Pancreas (tissue), 10 donors: Measurements from ENCODE around the gene PLEKHG4. TPM values are rescaled to one million over a fixed set of nuclear protein-coding genes. Genes with fewer than 3 reads are reported as not detected.

ENCODE experiments used
- ATAC-seq, 4 donors: fragments of 200-7000 bp; cut with Tn5 transposase; one replicate each; pipeline versions ENCODE4 v1.8.0 to v1.9.1; 2020; ENCODE audit warnings: mild to moderate bottlenecking in 4 of 4, moderate library complexity in 4 of 4
- DNase-seq, 6 donors: peaks; one replicate each; pipeline ENCODE4 v3.0.0-alpha.2; 2020
- FAIRE-seq: peaks from 2 replicates; lab custom pipeline; 2012; peaks lifted over from hg19 to GRCh38; lab: Jason Lieb, UNC
- H3K27ac ChIP-seq, 4 donors: fragments of 200-600 bp; sonication (generic); 1 replicate in 3 of 4; 2 replicates in 1 of 4; pipeline versions ENCODE4 v1.5.0 to v1.8.0; 2020
- H3K27me3 ChIP-seq, 4 donors: fragments of 200-600 bp; one replicate each; pipeline ENCODE4 v1.8.0; 2021
- H3K36me3 ChIP-seq, 3 donors: fragments of 200-600 bp; sonication (generic) in 1 of 3; one replicate each; pipeline versions ENCODE4 v1.5.0 to v1.8.0; 2020 to 2021
- H3K4me1 ChIP-seq, 3 donors: fragments of 200-600 bp; one replicate each; pipeline ENCODE4 v1.8.0; 2021
- H3K4me3 ChIP-seq, 4 donors: fragments of 200-600 bp; sonication (generic) in 2 of 4; one replicate each; pipeline versions ENCODE4 v1.5.0 to v1.8.0; 2020 to 2021
- H3K9me3 ChIP-seq, 4 donors: fragments of 200-600 bp; one replicate each; pipeline ENCODE4 v1.8.0; 2021
- WGBS, 2 donors: extraction: QIAGEN DNeasy Blood & Tissue Kit; methylation state at CpG; one replicate each; pipeline ENCODE4 v1.1.7; 2013; 5-methylcytosine and 5-hydroxymethylcytosine counted together
- intact Hi-C, 3 donors: fragments of 100-400 bp; cut with DNase I; formaldehyde crosslinking; loops; one replicate each; pipeline versions ENCODE4 v1.11.1 to v1.14.2; 2022
- polyA plus RNA-seq, 2 donors: library from polyadenylated mRNA; stranded (reverse); fragments of 200-250 nt; gene quantifications; one replicate each; pipeline ENCODE4 v1.2.3, GENCODE V29; 2013
- total RNA-seq, 6 donors: library from RNA; stranded (reverse); fragmentation: NEBNext Ultra II Directional in 4 of 6; extraction: Animal tissue kit (Norgen Biotek cat#: 25700) in 4 of 6; gene quantifications; one replicate each; pipeline versions ENCODE4 v1.2.1 to v1.2.4, GENCODE V29; 2021 to 2023
- TF ChIP-seq, protein P1 (sequence below), 4 donors: fragments of 200-600 bp; sonication (generic) in 3 of 4; IDR thresholded peaks; one replicate each; pipeline versions ENCODE4 v1.5.0 to v1.8.0; 2021; ENCODE audit warnings: antibody characterized with exemption in 4 of 4
- donor health status: healthy with polysubstance abuse.
- donor health status: DM: no; HTN: no; CAD: no; lungs with moderate emphysema.
- donor health status: DM: no; HTN: no; CAD: no.
- donor health status: control.
- donor health status: control.
- donor health status: Bipolar disorder and iron deficiency.
- donor health status: DM: yes; HTN: yes; CAD: no.
- donor health status: DM: no; HTN: no; CAD: no.
- donor health status: DM: no; HTN: no; CAD: no.
- donor health status: DM: yes; HTN: yes; CAD: no.

Gene PLEKHG4
- total and polyA plus RNA-seq, 8 donors = 3.5 to 28.5 (median 6.2) TPM

DNA sequence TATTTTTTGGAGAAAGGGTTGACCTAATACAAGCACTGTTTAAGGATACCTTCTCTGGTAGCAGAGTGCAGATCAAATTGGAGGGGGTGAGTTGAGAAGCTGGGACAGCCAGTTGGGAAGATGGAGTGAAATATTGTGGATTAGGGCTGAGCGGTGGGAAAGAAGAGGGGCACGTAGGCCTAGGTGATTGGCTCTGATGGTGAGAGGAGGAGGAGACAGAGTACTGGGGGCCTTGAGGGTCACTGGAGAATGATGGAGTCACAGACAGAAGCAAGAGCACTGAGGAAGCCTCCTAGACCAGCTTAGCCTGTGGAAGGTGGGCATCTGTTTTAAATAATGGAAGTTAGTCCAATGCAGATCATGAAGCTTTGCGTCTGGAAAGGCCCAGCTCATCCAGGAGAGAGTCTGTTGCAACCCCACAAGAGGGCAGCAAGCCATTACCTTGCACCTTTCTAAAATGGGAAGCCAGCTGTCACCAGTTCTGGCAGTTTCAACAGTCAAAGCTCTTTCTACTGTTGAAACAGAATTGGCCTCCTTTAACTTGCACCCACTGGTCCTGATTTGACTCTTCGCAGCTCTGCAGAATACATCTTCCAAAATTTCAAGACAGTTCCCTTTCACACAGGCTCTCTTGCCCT lies 18.8 kb upstream of the PLEKHG4 start:
- FAIRE-seq = no peak
- Histone ChIP-seq H3K36me3 (no peaks in the 10 kb centered on the region), H3K27ac (no peak overlapping the region), H3K4me1 (no peaks in the 10 kb centered on the region), H3K9me3 (no peaks in the 10 kb centered on the region), H3K4me3 (no peak overlapping the region), H3K27me3 (no peaks in the 10 kb centered on the region)
- DNase-seq = peak in 2 of 6 donors; percentile 26 to 28
- TF ChIP-seq, protein P1, sequence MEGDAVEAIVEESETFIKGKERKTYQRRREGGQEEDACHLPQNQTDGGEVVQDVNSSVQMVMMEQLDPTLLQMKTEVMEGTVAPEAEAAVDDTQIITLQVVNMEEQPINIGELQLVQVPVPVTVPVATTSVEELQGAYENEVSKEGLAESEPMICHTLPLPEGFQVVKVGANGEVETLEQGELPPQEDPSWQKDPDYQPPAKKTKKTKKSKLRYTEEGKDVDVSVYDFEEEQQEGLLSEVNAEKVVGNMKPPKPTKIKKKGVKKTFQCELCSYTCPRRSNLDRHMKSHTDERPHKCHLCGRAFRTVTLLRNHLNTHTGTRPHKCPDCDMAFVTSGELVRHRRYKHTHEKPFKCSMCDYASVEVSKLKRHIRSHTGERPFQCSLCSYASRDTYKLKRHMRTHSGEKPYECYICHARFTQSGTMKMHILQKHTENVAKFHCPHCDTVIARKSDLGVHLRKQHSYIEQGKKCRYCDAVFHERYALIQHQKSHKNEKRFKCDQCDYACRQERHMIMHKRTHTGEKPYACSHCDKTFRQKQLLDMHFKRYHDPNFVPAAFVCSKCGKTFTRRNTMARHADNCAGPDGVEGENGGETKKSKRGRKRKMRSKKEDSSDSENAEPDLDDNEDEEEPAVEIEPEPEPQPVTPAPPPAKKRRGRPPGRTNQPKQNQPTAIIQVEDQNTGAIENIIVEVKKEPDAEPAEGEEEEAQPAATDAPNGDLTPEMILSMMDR (IDR thresholded peaks at IDR 0.05) = peak in 3 of 4 donors; percentile 22 to 36 (median 23)
- ATAC-seq = peak in 3 of 4 donors; percentile 84 to 93 (median 87)
- intact Hi-C loops = no loop called here
- WGBS, 2 donors = 72 to 80% methylated on average over 4 of the region's 4 CpGs

DNA sequence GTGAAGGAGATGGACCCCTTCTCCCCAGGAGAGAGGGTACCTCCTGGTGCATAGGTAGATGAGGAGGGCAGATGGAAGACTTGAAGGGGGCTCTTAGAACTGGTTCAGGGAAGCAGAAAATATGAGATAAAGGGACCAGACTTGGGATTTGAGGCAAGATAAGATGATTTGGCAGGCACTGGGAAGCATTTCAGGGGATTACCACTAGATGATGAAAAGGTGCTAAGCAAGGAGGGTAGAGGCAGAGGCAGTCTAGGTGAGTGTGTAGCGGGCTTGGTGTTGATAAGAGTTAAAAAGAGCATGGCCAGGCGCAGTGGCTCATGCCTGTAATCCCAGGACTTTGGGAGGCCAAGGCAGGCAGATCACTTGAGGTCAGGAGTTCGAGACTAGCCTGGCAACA lies 16.1 kb upstream of the PLEKHG4 start:
- Histone ChIP-seq H3K4me3 (no peak overlapping the region), H3K4me1 (no peaks in the 10 kb centered on the region), H3K9me3 (no peaks in the 10 kb centered on the region), H3K27ac (no peak overlapping the region), H3K27me3 (no peaks in the 10 kb centered on the region), H3K36me3 (no peaks in the 10 kb centered on the region)
- ATAC-seq = no peak
- TF ChIP-seq, protein P1 (IDR thresholded peaks at IDR 0.05) = no peak
- FAIRE-seq = no peak
- intact Hi-C loops = no loop called here
- WGBS, 2 donors = 64 to 80% methylated on average over 3 of the region's 3 CpGs
- no peak for DNase-seq

DNA sequence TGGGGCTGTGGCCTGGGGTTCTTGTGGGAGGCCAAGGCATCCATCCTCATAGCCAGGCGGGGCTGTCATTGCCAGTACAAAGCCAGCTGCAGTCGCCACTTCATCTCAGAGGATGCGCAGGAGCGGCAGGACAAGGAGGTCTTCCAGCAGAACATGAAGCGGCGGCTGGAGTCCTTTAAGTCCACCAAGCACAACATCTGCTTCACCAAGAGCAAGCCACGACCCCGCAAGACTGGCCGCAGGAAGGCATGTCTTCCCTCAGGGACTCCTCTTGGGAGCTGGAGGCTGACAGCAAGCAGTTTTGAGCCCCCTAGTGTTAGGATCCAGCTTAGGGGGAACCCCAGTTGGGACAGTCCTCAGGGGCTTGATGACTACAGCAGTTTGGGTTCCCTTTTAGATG lies 15.1 kb upstream of the PLEKHG4 start:
- no peak for ATAC-seq
- no peak overlapping the region for H3K27ac ChIP-seq
- no peaks in the 10 kb centered on the region for H3K27me3 ChIP-seq
- DNase-seq = no peak
- H3K36me3 ChIP-seq = no peaks in the 10 kb centered on the region
- no peak for FAIRE-seq
- no peaks in the 10 kb centered on the region for H3K9me3 ChIP-seq
- H3K4me1 ChIP-seq = no peaks in the 10 kb centered on the region
- WGBS, 2 donors = 76 to 84% methylated on average over 9 of the region's 9 CpGs
- no peak overlapping the region for H3K4me3 ChIP-seq
- intact Hi-C loops = no loop called here
- TF ChIP-seq, protein P1 (IDR thresholded peaks at IDR 0.05) = no peak

DNA sequence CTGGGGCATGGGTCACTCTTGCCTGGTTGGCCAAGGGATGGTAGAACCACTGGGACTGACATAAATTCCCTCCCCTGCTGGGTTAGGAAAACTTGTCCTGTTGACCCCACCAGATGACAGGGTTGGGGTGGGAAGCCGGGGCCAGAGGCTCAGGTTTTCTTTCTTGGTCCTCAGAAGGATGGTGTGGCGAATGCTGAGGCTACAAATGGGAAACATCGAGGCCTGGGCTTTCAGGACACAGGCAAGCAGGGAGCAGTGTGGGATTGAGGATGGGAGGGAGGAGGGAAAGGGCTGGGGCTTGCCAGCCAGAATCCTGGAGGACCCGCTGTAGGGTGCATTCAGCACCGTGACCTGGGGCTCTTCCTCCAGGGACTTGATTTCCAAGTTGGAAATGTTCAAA lies 14.5 kb upstream of the PLEKHG4 start:
- DNase-seq (peak in 1 of 6 donors; percentile 2), FAIRE-seq (no peak)
- TF ChIP-seq, protein P1 (IDR thresholded peaks at IDR 0.05) = no peak

DNA sequence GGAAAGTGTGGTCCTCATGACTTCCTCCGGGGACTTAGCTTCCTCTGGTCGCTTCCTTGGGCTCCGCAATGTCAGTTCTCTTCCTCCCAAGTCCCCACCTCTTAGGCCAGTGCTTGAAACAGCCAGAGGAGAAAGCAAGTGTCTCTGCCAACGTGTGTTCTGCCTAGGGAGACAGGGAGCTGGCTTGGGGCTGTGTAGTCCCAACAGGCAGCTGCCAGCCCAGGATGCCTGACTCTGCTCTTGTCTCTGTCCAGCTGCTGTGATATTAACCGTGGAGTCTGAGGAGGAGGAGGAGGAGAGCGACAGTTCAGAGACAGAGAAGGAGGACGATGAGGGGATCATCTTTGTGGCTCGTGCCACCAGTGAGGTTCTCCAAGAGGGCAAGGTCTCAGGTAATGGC lies 13.5 kb upstream of the PLEKHG4 start:
- intact Hi-C loops = no loop called here
- whole genome bisulfite sequencing, 2 donors = 57 to 68% methylated on average over 8 of the region's 8 CpGs
- DNase-seq = peak in 1 of 6 donors; percentile 0
- no peak for ATAC-seq
- Histone ChIP-seq H3K4me3 (no peak overlapping the region), H3K9me3 (no peaks in the 10 kb centered on the region), H3K36me3 (no peaks in the 10 kb centered on the region), H3K4me1 (no peaks in the 10 kb centered on the region), H3K27ac (no peak overlapping the region), H3K27me3 (no peaks in the 10 kb centered on the region)
- no peak for FAIRE-seq
- TF ChIP-seq, protein P1 (IDR thresholded peaks at IDR 0.05) = no peak

More for the DNA sequence above, 14.5 kb upstream of the PLEKHG4 start:
- intact Hi-C loops = no loop called here
- no peak for ATAC-seq
- no peaks in the 10 kb centered on the region for H3K9me3 ChIP-seq
- no peak overlapping the region for H3K27ac ChIP-seq
- WGBS, 2 donors = 79 to 85% methylated on average over 5 of the region's 5 CpGs
- H3K36me3 ChIP-seq = no peaks in the 10 kb centered on the region
- H3K27me3 ChIP-seq = no peaks in the 10 kb centered on the region
- no peak overlapping the region for H3K4me3 ChIP-seq
- no peaks in the 10 kb centered on the region for H3K4me1 ChIP-seq
